OCI-LY7 (cell line): ENCODE measurements around the gene RNF217. TPM values are rescaled to one million over a fixed set of nuclear protein-coding genes. Genes with fewer than 3 reads are reported as not detected.

Experiments used
- BruUV-seq: library from RNA; stranded (reverse); fragments of 400-500 nt; replicated peaks from 2 replicates; lab custom pipeline; 2021; lab: Mats Ljungman, UMichigan
- CTCF ChIA-PET: fragments of 300-600 bp; sonication (Branson Sonifier 250); formaldehyde crosslinking; loops from one replicate; lab custom pipeline; 2022; ENCODE audit warnings: antibody characterized with exemption; ENCODE audit not compliant: unreplicated experiment; lab: Charles Lee
- POLR2A ChIA-PET: fragments of 300-600 bp; sonication (Branson Sonifier 250); formaldehyde crosslinking; loops from one replicate; lab custom pipeline; 2022; ENCODE audit warnings: antibody characterized with exemption; lab: Charles Lee
- DNase-seq: peaks from one replicate; pipeline ENCODE4 v3.0.0-alpha.2; 2015; ENCODE audit warnings: low spot score
- H2AFZ ChIP-seq: fragments of 200-600 bp; sonication (generic), shearing (Covaris generic); 2 replicates; pipeline ENCODE4 v1.6.1; 2014; ENCODE audit warnings: mild to moderate bottlenecking, antibody characterized with exemption, low read length, moderate library complexity
- H3K27ac ChIP-seq: fragments of 200-600 bp; sonication (generic); 2 replicates; pipeline ENCODE4 v1.5.1; 2014; ENCODE audit warnings: mixed run types, low read depth, mild to moderate bottlenecking, moderate library complexity, low read length, inconsistent platforms; ENCODE audit not compliant: poor library complexity, severe bottlenecking
- H3K36me3 ChIP-seq: fragments of 200-600 bp; sonication (generic); 2 replicates; pipeline ENCODE4 v1.6.1; 2014; ENCODE audit warnings: mild to moderate bottlenecking, antibody characterized with exemption, low read length, moderate library complexity, mixed read lengths; ENCODE audit not compliant: insufficient read depth
- H3K4me1 ChIP-seq: fragments of 200-600 bp; sonication (generic); 2 replicates; pipeline ENCODE4 v1.5.1; 2014; ENCODE audit warnings: mild to moderate bottlenecking, low read length; ENCODE audit not compliant: insufficient read depth, poor library complexity, severe bottlenecking
- H3K4me2 ChIP-seq: fragments of 200-600 bp; sonication (generic); 2 replicates; pipeline ENCODE4 v1.6.1; 2014; ENCODE audit warnings: mild to moderate bottlenecking, low read length
- H3K4me3 ChIP-seq: fragments of 200-600 bp; sonication (generic); 2 replicates; pipeline ENCODE4 v1.5.1; 2014; ENCODE audit warnings: mild to moderate bottlenecking, low read depth, low read length; ENCODE audit not compliant: poor library complexity, severe bottlenecking
- H3K79me2 ChIP-seq: fragments of 200-600 bp; sonication (generic); 2 replicates; pipeline ENCODE4 v1.6.1; 2016; ENCODE audit warnings: low read depth, mild to moderate bottlenecking, low read length, moderate library complexity, mixed read lengths; ENCODE audit not compliant: insufficient read depth
- H3K9me2 ChIP-seq: fragments of 200-600 bp; sonication (generic); 2 replicates; pipeline ENCODE4 v1.6.1; 2016; ENCODE audit warnings: mild to moderate bottlenecking, low read length, mixed read lengths; ENCODE audit not compliant: insufficient read depth
- H3K9me3 ChIP-seq: fragments of 200-600 bp; sonication (generic); 2 replicates; pipeline ENCODE4 v1.6.1; 2014; ENCODE audit warnings: mild to moderate bottlenecking, mixed run types, low read length, mixed read lengths
- H4K20me1 ChIP-seq: fragments of 200-600 bp; sonication (generic); 2 replicates; pipeline ENCODE4 v1.6.1; 2014; ENCODE audit warnings: mild to moderate bottlenecking, antibody characterized with exemption, low read length, moderate library complexity, mixed read lengths; ENCODE audit not compliant: insufficient read depth
- CTCF ChIP-seq: fragments of 200-600 bp; sonication (generic); conservative IDR thresholded peaks from 2 replicates; pipeline ENCODE4 v1.5.1; 2014; ENCODE audit warnings: mild to moderate bottlenecking, antibody characterized with exemption, low read length, moderate library complexity, mixed read lengths
- EZH2phosphoT487 ChIP-seq: fragments of 200-600 bp; sonication (generic); IDR thresholded peaks from 2 replicates; pipeline ENCODE4 v1.6.1; 2018; ENCODE audit warnings: low read depth, borderline replicate concordance, mild to moderate bottlenecking, mixed run types, antibody characterized with exemption, low read length, moderate library complexity, mixed read lengths
- intact Hi-C: fragments of 100-400 bp; cut with micrococcal nuclease; formaldehyde crosslinking; loops from one replicate; pipeline ENCODE4 v1.10.0; 2022; ENCODE audit not compliant: unreplicated experiment
- total RNA-seq, 2 experiments: library from RNA; depleted of rRNA in 1 of 2; stranded (reverse); fragments of >200 nt in 1 of 2; shearing (Covaris generic) in 1 of 2; gene quantifications; 2 replicates each; pipeline ENCODE4 v1.2.3, GENCODE V29; 2014 to 2022

Gene RNF217
- total RNA-seq, 2 experiments from 2014 or later: not detected

- BruUV-seq: no TSS peak
- no peak for TF ChIP-seq CTCF
- no peak for TF ChIP-seq EZH2phosphoT487
- Histone ChIP-seq H2AFZ (no peak overlapping the region), H3K79me2 (no peaks in the 10 kb centered on the region), H3K4me3 (no peak overlapping the region), H3K4me2 (no peak overlapping the region), H3K9me3 (no peaks in the 10 kb centered on the region), H3K4me1 (no peaks in the 10 kb centered on the region), H3K27ac (no peak overlapping the region), H3K9me2 (no peaks in the 10 kb centered on the region), H4K20me1 (no peaks in the 10 kb centered on the region), H3K36me3 (no peaks in the 10 kb centered on the region)
- ChIA-PET POLR2A (no interaction called here), CTCF (no interaction called here)
- DNase-seq: no peak
- intact Hi-C loops: no loop called here
Observed at GRCh38 chr6:125001684-125002405, 39.6 kb downstream of the RNF217 start.

GRCh38 chr6:125002406-125002741 is 40.1 kb downstream of the RNF217 start:
- Histone ChIP-seq H3K79me2 (no peaks in the 10 kb centered on the region), H3K4me1 (no peaks in the 10 kb centered on the region), H2AFZ (no peak overlapping the region), H3K4me2 (no peak overlapping the region), H3K27ac (no peak overlapping the region), H3K4me3 (no peak overlapping the region), H3K36me3 (no peaks in the 10 kb centered on the region), H3K9me2 (no peaks in the 10 kb centered on the region), H3K9me3 (no peaks in the 10 kb centered on the region), H4K20me1 (no peaks in the 10 kb centered on the region)
- ChIA-PET POLR2A (no interaction called here), CTCF (no interaction called here)
- TF ChIP-seq CTCF (no peak), EZH2phosphoT487 (no peak)
- intact Hi-C loops: no loop called here
- BruUV-seq: no TSS peak
- no peak for DNase-seq

- H3K79me2 ChIP-seq: no peaks in the 10 kb centered on the region
Observed at GRCh38 chr6:125003070-125003469, 40.8 kb downstream of the RNF217 start.

More at GRCh38 chr6:125003070-125003469, 40.8 kb downstream of the RNF217 start:
- H3K4me2 ChIP-seq: no peak overlapping the region
- no peak overlapping the region for H3K4me3 ChIP-seq
- TF ChIP-seq CTCF (no peak), EZH2phosphoT487 (no peak)
- no peaks in the 10 kb centered on the region for H3K4me1 ChIP-seq
- no peak overlapping the region for H2AFZ ChIP-seq
- no peaks in the 10 kb centered on the region for H3K36me3 ChIP-seq
- DNase-seq: no peak
- BruUV-seq: no TSS peak
- intact Hi-C loops: no loop called here
- no peak overlapping the region for H3K27ac ChIP-seq
- CTCF ChIA-PET: no interaction called here
- POLR2A ChIA-PET: interaction anchor here (0.8 to 3.6 kb wide), 2 partner anchors 12 to 31 kb away, joined by 3 to 13 read pairs; no protein-coding TSS in a partner anchor
- no peaks in the 10 kb centered on the region for H4K20me1 ChIP-seq
- no peaks in the 10 kb centered on the region for H3K9me3 ChIP-seq
- H3K9me2 ChIP-seq: no peaks in the 10 kb centered on the region
